GM12864 (cell line): ENCODE results near the gene KBTBD3.
"Not testable (repeated sequence)": the region's sequence is repeated elsewhere in the genome, so short reads cannot be mapped to it uniquely, and the experiment has no call there.

Experiments
- DNase-seq: peaks from one replicate; pipeline ENCODE4 v3.0.0-alpha.2; 2011; ENCODE audit warnings: low read depth
- H3K4me3 ChIP-seq: 2 replicates; pipeline ENCODE4 v1.5.1; 2011; ENCODE audit warnings: mild to moderate bottlenecking, low read depth, low read length, control low read depth
- CTCF ChIP-seq: IDR thresholded peaks from 2 replicates; pipeline ENCODE4 v1.5.1; 2011; ENCODE audit warnings: low read depth, mild to moderate bottlenecking, moderate library complexity, low read length, control low read depth, inconsistent platforms; ENCODE audit errors: missing control alignments

The KBTBD3 gene

DNA sequence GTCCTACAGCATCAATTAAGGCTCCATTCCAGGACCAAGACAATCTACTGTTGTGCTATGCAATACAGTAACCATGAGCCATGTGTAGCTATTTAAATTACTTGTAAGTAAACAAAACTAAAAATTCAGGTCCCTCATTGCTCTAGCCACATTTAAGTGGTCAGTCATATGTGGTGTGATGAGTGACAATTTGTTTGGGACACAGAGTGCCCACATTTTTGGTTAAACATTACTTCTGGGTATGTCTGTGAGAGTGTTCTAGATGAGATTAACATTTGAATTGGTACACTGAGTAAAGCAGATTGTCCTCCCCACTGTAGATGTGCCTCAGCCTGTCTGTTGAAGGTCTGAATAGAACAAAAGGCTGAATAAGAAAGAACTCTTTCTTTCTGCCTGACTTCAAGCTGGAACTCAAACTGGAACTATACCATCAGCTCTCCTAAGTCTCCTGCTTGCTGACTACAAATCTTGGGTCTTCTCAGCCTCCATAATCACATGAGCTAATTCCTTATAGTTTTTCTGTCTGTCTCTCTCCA is 15.8 kb downstream of the KBTBD3 start:
- H3K4me3 ChIP-seq, result no peak overlapping the region
- DNase-seq, result no peak
- no peak for TF ChIP-seq CTCF

DNA sequence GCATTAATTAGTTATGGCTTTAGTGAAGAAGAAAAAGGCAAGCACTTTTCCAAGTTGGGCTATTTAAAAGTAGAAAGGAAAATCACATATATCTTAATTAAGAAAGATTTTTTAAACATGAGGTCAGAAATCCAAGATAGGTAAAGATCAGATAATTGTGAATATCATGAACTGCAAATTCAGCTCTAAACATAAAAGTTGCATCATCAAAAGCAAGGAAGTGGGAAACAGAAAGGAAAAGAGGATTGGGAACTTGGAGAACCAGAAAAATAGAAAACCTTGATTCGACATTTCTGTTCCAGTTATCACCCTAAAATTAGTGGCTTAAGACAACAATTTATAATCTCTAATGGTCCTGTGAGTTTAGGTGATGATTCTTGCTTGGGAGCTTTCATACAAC is 17.5 kb downstream of the KBTBD3 start:
- DNase-seq, result no peak
- no peak for TF ChIP-seq CTCF
- no peak overlapping the region for H3K4me3 ChIP-seq

DNA sequence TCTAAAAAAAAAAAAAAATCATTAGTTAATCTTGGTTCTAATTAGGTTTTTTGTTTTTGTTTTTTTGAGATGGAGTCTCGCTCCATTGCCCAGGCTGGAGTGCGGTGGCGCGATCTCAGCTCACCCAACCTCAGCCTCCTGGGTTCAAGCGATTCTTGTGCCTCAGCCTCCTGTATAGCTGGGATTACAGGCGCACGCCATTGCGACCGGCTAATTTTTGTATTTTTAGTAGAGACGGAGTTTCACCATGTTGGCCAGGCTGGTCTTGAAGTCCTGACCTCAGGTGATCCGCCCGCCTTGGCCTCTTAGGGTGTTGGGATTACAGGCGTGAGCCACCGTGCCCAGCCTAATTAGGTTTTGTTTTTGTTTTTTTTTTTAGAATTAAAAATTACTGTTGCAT is 18.8 kb downstream of the KBTBD3 start:
- not testable (repeated sequence) for H3K4me3 ChIP-seq, DNase-seq

GRCh38 chr11:106051103-106051502 is 26.0 kb downstream of the KBTBD3 start:
- DNase-seq, result no peak
- no peak for TF ChIP-seq CTCF
- H3K4me3 ChIP-seq, result no peak overlapping the region

DNA sequence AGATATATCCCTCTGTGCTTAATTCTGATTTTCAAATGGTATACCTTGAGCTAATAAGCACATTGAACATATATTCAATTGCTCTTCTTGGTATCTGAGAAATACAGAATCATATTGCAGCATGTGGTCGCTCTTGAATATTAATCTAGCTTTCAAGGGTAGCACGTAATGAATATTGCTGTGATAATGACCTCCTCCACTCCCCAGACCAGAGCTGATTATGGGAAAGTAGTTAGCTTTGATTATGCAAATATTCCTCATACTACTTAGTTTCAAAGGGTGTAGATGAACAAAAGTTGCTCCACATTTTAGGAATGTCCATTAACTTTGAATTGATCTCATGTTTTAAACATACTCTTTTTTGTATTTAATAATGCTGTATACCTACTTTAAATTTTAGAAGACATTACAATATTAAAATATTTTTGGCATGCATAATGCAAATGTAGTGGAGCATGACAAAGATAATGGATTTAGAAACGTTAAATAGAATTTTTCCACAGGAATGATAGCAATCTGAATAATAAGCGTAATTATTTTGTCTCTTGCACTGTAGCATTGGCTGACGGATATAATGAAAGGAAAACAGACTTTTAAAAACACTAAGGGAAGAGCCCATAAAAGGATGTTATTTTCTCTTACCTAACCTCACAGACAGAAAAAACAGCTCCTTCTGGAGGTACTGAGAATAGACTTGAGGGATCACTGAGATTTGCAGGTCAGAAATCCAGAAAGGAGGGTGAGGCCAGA is 27.2 kb downstream of the KBTBD3 start:
- H3K4me3 ChIP-seq, result no peak overlapping the region
- no peak for TF ChIP-seq CTCF
- DNase-seq, result no peak

DNA sequence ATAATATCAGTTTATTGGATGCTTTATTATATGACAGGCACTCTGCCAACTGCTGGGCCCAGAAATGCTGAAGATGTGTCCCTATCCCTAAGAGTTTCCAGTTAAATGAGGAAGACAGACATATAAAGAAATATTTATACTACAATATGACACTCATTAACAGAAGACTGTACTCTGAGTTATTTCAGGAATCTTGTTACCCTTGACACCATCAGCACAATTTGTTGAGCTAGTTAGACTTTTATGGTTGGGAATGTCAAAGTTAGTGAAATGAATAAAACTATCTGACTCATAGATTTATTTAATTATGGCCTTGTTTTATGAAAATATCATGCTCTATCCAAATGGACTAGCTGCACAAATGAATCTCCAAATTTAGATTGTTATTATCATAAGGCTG is 29.5 kb downstream of the KBTBD3 start:
- no peak for DNase-seq
- no peak for TF ChIP-seq CTCF
- no peak overlapping the region for H3K4me3 ChIP-seq

DNA sequence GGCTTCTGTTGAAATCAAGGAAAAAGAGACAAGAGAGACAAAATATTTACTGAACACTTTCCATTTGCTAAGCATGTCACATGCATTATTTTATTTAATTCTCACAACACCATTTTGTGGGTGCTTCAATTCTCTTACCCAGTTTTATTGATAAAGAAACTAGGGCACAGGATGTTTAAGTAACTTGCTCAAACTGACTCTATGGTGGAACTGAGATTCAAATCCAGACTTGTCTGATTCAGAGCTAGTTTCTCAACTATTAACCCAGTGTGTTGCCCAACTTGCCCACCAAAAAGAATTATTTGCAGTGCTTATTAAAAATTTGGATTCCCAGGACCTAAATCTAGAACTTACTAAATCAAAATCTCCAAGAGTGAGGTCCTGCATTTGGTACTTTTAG is 33.6 kb downstream of the KBTBD3 start:
- H3K4me3 ChIP-seq, result no peak overlapping the region
- no peak for TF ChIP-seq CTCF
- no peak for DNase-seq
